MM.1S (cell line): ENCODE measurements around the gene OPRM1.

ENCODE experiments used
- DNase-seq: peaks from one replicate; pipeline ENCODE4 v3.0.0-alpha.2; 2015
- H2AFZ ChIP-seq: fragments of 300-600 bp; sonication (generic); 2 replicates; pipeline ENCODE4 v1.6.0; 2016; ENCODE audit warnings: antibody characterized with exemption, low read length
- H3F3A ChIP-seq: fragments of 300-600 bp; sonication (generic); 2 replicates; pipeline ENCODE4 v1.6.1; 2016; ENCODE audit warnings: mild to moderate bottlenecking, antibody characterized with exemption, low read length, moderate library complexity, mixed read lengths; ENCODE audit not compliant: insufficient read depth
- H3K27ac ChIP-seq: fragments of 300-600 bp; sonication (generic); 2 replicates; pipeline ENCODE4 v1.5.1; 2016; ENCODE audit warnings: mild to moderate bottlenecking, low read length
- H3K27me3 ChIP-seq: fragments of 300-600 bp; sonication (generic); replicated peaks from 2 replicates; pipeline ENCODE4 v1.6.0; 2016; ENCODE audit warnings: low read length; ENCODE audit not compliant: insufficient read depth
- H3K36me3 ChIP-seq: fragments of 300-600 bp; sonication (generic); replicated peaks from 2 replicates; pipeline ENCODE4 v1.6.1; 2016; ENCODE audit warnings: mild to moderate bottlenecking, low read length, mixed read lengths; ENCODE audit not compliant: insufficient read depth
- H3K4me1 ChIP-seq: fragments of 300-600 bp; sonication (generic); 2 replicates; pipeline ENCODE4 v1.6.1; 2016; ENCODE audit warnings: low read length, mixed read lengths
- H3K4me2 ChIP-seq: fragments of 300-600 bp; sonication (generic); 2 replicates; pipeline ENCODE4 v1.6.0; 2016; ENCODE audit warnings: low read depth, low read length
- H3K4me3 ChIP-seq: fragments of 300-600 bp; sonication (generic); 2 replicates; pipeline ENCODE4 v1.5.1; 2016; ENCODE audit warnings: low read length, mixed read lengths
- H3K79me2 ChIP-seq: fragments of 300-600 bp; sonication (generic); 2 replicates; pipeline ENCODE4 v1.6.1; 2016; ENCODE audit warnings: mixed run types, low read length, mixed read lengths
- H3K9ac ChIP-seq: fragments of 300-600 bp; sonication (generic); 2 replicates; pipeline ENCODE4 v1.6.1; 2016; ENCODE audit warnings: low read length, mixed read lengths
- H3K9me2 ChIP-seq: fragments of 300-600 bp; sonication (generic); replicated peaks from 2 replicates; pipeline ENCODE4 v1.6.1; 2016; ENCODE audit warnings: mild to moderate bottlenecking, low read length, mixed read lengths; ENCODE audit not compliant: insufficient read depth
- H3K9me3 ChIP-seq: fragments of 300-600 bp; sonication (generic); replicated peaks from 2 replicates; pipeline ENCODE4 v1.6.1; 2016; ENCODE audit warnings: mild to moderate bottlenecking, low read length, mixed read lengths; ENCODE audit not compliant: insufficient read depth
- H4K20me1 ChIP-seq: fragments of 300-600 bp; sonication (generic); 2 replicates; pipeline ENCODE4 v1.6.1; 2016; ENCODE audit warnings: mild to moderate bottlenecking, low read length, moderate library complexity, mixed read lengths; ENCODE audit not compliant: insufficient read depth
- CTCF ChIP-seq: fragments of 300-600 bp; sonication (generic); IDR thresholded peaks from 2 replicates; pipeline ENCODE4 v1.5.1; 2016; ENCODE audit warnings: antibody characterized with exemption, low read length, mixed read lengths
- EZH2 ChIP-seq: fragments of 300-600 bp; sonication (generic); optimal IDR thresholded peaks from 2 replicates; pipeline ENCODE3; 2017; ENCODE audit warnings: low read depth, mild to moderate bottlenecking, antibody characterized with exemption, low read length, mixed read lengths
- EZH2phosphoT487 ChIP-seq: fragments of 300-600 bp; sonication (generic); IDR thresholded peaks from 2 replicates; pipeline ENCODE4 v1.6.1; 2018; ENCODE audit warnings: antibody characterized with exemption, low read length

The OPRM1 gene

GRCh38 chr6:154039231-154039842 is at the start of gene OPRM1:
Gene OPRM1, plus strand, starts transcription at chr6:154039240. Its CDS starts 305 bp downstream, at chr6:154039545.
- TF ChIP-seq CTCF = no peak
- TF ChIP-seq EZH2phosphoT487 = no peak
- no peak for TF ChIP-seq EZH2

GRCh38 chr6:153989989-153990388 is 49.1 kb upstream of the OPRM1 start:
- Histone ChIP-seq H3K9ac (no peak overlapping the region), H3K4me3 (no peak overlapping the region), H3K36me3 (no peaks in the 10 kb centered on the region), H4K20me1 (no peaks in the 10 kb centered on the region), H3K27ac (no peak overlapping the region), H3K9me2 (no peaks in the 10 kb centered on the region), H2AFZ (no peak overlapping the region), H3K79me2 (no peaks in the 10 kb centered on the region), H3K9me3 (no peaks in the 10 kb centered on the region), H3F3A (no peaks in the 10 kb centered on the region), H3K4me2 (no peak overlapping the region), H3K27me3 (no peaks in the 10 kb centered on the region), H3K4me1 (no peaks in the 10 kb centered on the region)
- TF ChIP-seq EZH2phosphoT487 (no peak), CTCF (no peak), EZH2 (no peak)
- no peak for DNase-seq

More at GRCh38 chr6:154039231-154039842, at the start of gene OPRM1:
- no peak within 1 kb of the TSS for H3K4me3 ChIP-seq
- no peaks in the 10 kb centered on the region for H3F3A ChIP-seq
- no peak within 1 kb of the TSS for H3K4me2 ChIP-seq
- H3K9me3 ChIP-seq = no peaks in the 10 kb centered on the region
- H3K27ac ChIP-seq = no peak within 1 kb of the TSS
- DNase-seq = no peak
- no peaks in the 10 kb centered on the region for H3K9me2 ChIP-seq
- no peaks in the 10 kb centered on the region for H3K79me2 ChIP-seq
- H3K36me3 ChIP-seq = no peaks in the 10 kb centered on the region
- H3K4me1 ChIP-seq = no peaks in the 10 kb centered on the region
- no peak within 1 kb of the TSS for H2AFZ ChIP-seq
- H3K9ac ChIP-seq = no peak within 1 kb of the TSS
- no peaks in the 10 kb centered on the region for H4K20me1 ChIP-seq
- no peaks in the 10 kb centered on the region for H3K27me3 ChIP-seq

- Histone ChIP-seq H2AFZ (no peak overlapping the region), H3K36me3 (no peaks in the 10 kb centered on the region)
Measured at GRCh38 chr6:153994004-153994403, 45.0 kb upstream of the OPRM1 start.

More at GRCh38 chr6:153994004-153994403, 45.0 kb upstream of the OPRM1 start:
- Histone ChIP-seq H3K4me3 (no peak overlapping the region), H3K4me2 (no peak overlapping the region), H3K9me2 (no peaks in the 10 kb centered on the region), H3K9me3 (no peaks in the 10 kb centered on the region), H3K79me2 (no peaks in the 10 kb centered on the region), H3K4me1 (no peaks in the 10 kb centered on the region), H3K27ac (no peak overlapping the region), H3K27me3 (no peaks in the 10 kb centered on the region), H3K9ac (no peak overlapping the region), H4K20me1 (no peaks in the 10 kb centered on the region), H3F3A (no peaks in the 10 kb centered on the region)
- TF ChIP-seq CTCF = no peak
- no peak for TF ChIP-seq EZH2
- TF ChIP-seq EZH2phosphoT487 = no peak
- no peak for DNase-seq
